D341Med (cell line): Measurements from ENCODE around the gene ABCD2.
"Not testable (repeated sequence)": the region's sequence is repeated elsewhere in the genome, so short reads cannot be mapped to it uniquely, and the experiment has no call there.

Source experiments
- DNase-seq: peaks from one replicate; pipeline ENCODE4 v3.0.0; 2012; ENCODE audit warnings: low spot score

The ABCD2 gene

GRCh38 chr12:39611818-39612217 is 7.8 kb downstream of the ABCD2 start:
- DNase-seq = no peak

- DNase-seq = no peak
These were observed 9.1 kb downstream of the ABCD2 start for GRCh38 chr12:39610436-39611025.

DNA sequence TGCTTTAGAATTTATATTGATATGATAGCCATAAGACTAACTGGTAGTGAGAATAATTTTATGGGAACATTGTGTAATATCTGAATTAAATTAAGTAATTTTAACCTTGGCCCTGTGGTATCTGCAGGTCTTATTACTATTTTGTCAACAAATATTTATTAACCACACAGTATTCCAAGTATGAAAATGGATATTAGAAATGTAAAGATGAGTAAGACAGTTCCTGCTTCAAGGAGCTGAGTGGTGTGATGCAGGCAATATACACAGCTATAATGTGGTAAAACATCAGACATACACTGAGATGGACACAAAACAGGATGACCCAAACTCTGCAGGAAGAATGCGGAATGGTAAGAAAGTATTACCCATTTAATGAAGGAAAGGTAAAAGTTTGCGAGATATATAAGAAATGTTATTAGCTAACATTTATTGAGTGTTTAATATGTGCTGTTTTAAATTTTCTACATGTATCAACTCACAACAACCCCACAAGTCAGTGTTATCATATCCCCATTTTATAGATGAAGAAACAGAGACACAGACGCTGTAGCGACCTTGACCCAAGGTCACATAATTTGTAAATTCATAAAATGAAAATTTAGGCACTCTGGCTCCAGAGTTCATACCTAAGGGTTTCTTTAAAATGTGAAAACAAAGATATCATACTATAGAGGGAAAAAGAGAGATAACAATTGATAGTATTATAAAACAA is 12.7 kb downstream of the ABCD2 start:
- no peak for DNase-seq

DNA sequence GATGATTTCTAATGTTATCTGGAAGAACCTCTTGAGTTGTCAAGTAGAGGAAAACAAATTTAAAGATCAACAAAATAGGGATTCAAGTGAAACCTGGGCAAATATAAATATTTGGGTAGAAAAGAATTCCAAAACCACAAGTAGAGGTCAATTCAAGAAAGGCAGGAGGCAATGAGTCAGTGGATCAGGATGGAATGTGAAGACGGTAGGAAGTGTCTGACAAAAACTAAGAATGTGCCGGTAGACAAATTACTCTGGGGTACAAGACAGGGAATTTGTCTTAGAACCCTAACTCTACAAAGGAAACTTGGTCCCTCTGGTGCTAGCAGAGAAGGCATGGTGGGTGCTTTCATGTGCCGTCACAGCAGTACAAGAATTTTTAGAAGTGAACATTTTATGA is 13.6 kb downstream of the ABCD2 start:
- DNase-seq = no peak

GRCh38 chr12:39605501-39605900 is 14.1 kb downstream of the ABCD2 start:
- DNase-seq = no peak

DNA sequence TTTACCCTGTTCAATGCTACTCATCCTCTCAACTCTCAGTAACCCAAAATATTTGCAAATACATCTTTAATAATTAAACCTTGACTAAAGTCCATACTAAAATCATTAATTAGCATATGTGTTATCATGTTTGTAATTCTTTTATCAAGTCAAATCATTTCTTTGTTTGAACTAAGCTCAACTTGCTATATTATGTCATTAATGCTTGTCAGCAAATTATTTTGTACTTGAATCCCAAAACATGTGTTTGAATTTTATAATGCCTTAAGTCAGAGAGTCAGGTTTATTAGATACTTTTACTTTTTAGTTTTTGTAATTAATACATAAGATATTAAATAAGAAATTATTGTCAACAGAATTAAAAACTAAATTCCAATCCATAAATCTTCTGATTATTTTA is 16.5 kb downstream of the ABCD2 start:
- DNase-seq = no peak

- not testable (repeated sequence) for DNase-seq
These were observed 17.7 kb downstream of the ABCD2 start for GRCh38 chr12:39601951-39602350.

DNA sequence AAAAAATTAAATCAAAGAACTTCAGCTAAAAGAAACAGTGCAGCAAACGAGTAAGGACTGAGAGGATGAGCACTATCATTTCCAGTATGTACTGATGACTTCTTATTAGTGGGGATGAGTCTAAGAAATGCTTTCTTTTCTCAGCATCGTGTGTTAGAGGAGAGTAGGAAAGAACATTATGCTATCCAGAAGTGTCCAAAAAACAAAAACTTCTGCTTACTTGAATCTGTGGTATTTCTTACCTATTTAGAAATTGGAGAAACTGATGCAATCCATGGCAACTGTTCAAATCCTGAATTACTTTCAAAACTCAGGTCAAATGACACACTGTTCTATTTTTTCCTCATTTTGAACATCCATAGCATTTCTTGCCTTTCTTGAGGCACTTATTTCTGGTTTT is 23.7 kb downstream of the ABCD2 start:
- no peak for DNase-seq

DNA sequence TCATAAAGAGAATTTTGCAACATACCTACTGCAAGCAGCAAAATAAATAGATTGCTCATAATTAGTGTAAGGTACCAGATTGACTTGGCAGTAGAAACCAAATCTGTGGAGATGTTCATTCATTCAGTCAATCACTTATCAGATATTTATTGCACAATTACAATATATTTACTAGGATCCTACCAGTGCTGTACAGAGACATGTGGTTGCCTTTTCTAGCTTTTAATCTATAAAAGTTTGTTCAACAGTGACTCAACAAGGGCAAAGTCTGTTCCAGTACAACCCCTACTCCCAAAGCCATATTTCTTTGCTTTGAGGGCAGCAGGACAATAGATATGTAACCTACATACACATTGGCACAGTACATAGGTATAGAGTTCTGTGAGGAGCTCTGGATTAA is 27.3 kb downstream of the ABCD2 start:
- DNase-seq = no peak

DNA sequence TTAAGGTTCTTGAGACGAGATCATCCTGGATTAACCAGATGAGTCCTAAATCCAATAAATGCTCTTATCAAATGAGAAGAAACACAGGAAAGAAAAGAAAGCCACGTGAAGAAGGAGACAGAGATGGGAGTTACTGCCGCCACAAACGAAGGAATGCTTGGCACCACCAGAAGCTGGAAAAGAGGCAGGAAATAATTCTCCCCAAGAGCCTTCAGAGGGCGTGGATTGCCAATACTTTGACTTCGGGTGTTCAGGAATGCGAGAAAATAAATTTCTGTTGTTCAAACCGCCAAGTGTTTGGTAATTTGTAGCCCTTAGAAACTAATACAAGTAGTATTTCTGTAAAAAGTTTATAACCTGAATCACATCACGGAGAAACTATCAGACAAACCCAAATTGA is 31.3 kb downstream of the ABCD2 start:
- DNase-seq = peak; percentile 49

- DNase-seq = peak; percentile 20
These were observed 32.4 kb downstream of the ABCD2 start for GRCh38 chr12:39587225-39587624.

DNA sequence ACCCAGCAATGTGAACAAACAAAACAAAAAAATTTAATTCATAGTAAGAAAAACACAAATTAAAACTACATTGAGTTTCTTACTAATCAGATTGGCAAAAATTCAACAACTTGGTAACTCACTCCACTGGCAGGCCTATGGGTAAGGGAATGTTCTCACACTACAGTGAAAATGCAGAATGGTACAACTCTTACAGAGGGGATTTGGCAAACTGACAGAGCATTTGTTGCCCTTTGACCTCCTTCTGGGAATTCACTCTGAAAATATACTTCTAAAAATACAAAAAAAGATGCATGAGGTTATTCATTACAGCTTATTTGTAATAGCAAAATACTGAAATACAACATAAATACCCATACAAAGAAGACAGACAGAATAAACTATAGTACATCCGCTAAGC is 32.8 kb downstream of the ABCD2 start:
- DNase-seq = no peak

DNA sequence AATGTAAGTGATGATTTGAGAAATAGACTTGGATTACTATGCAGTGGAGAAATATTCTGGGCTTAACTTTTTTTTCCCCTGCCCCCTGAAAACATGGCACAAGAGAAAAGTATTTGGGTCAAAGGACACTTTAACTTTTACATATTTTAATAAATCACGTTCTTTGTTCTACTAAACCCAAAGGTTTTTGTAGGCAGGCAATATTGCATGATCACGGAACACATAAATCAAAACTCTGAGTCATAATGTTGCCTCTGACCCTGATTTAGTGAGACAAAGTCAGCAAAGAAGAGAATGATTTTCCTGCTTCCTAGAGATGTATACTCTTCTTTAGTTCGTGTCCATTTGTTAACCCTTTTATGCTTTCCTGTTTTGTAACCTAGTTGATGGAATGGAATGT is 38.0 kb downstream of the ABCD2 start:
- no peak for DNase-seq

GRCh38 chr12:39575498-39575875 is 44.1 kb downstream of the ABCD2 start:
- DNase-seq = no peak

GRCh38 chr12:39574785-39575497 is 44.7 kb downstream of the ABCD2 start:
- no peak for DNase-seq

DNA sequence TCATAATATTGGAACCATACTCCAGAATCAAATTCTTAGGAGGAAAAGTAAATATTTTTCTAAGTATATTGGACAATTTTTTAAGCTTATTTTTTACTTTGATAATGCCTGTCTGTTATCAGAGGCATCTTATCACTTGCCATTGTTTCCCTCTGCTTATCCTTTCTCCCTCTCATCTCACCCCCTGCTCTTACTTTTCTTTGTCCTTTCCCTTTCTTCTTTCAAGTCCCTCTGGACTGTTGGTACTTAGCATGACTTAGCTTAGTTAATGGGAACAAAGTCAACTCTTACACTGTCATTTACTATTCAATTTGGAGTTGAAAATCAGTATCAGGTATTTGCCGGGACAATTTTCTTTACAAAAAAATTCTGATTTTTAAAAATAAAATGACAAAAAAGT is 45.2 kb downstream of the ABCD2 start:
- no peak for DNase-seq

DNA sequence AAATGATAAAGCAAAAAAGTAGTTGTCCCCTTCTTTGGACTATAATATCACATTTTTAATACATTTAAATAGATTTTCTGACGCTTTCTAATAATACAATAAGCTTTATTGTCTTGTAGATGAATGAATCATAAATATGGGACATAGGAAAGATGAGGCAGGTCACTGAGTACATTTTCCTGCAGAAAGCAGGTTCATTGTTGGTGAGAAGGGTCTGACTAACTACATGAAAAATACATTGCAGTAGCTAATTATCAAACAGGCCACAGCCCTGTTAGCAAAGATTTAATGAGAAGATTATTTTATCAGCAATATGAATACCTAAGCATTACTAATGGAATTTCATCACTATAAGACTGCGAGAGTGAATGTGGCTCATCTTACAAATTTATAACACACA is 45.6 kb downstream of the ABCD2 start:
- DNase-seq = no peak

GRCh38 chr12:39572551-39572950 is 47.1 kb downstream of the ABCD2 start:
- DNase-seq = no peak

GRCh38 chr12:39571351-39571750 is 48.3 kb downstream of the ABCD2 start:
- no peak for DNase-seq

GRCh38 chr12:39553476-39553875 is 66.1 kb downstream of the ABCD2 start:
- no peak for DNase-seq

GRCh38 chr12:39544211-39544610 is 75.4 kb downstream of the ABCD2 start:
- not testable (repeated sequence) for DNase-seq

DNA sequence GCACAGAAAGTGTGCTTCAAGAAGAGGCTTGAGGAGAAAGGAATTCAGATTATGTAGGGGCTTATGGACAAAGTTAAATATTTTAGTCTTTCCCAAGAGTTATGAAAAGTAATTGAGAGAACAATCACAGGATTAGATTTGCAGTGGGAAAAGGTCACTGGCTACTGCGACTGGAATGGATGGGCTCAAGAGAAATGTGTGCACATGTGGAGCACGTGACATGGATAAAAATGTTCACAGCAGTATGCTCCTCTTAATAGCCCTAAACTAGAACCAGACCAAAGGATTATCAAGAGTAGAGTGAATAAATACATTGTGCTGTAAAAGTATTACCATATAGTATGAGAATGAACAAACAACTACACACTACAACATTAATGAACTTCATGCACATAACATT is 78.1 kb downstream of the ABCD2 start:
- DNase-seq = no peak

DNA sequence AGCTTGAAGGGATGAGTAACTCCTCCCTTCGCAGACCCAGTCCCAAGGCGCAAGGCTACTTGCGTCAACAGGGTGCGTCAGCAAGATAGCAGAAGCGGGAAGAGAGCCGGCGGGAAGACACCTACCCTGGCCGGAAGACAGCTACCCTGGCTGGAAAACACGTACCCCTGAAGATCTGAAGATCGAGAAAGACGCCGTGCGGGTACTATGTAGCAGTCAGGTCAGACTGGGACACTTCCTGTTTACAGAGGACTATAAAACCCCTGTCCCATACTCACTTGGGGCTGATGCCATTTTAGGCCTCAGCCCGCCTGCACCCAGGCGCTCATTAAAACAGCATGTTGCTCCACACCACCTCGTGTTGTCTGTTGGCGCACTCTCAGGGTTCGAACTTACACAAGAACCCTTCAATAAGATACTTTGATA is 80.9 kb downstream of the ABCD2 start:
- DNase-seq = no peak

DNA sequence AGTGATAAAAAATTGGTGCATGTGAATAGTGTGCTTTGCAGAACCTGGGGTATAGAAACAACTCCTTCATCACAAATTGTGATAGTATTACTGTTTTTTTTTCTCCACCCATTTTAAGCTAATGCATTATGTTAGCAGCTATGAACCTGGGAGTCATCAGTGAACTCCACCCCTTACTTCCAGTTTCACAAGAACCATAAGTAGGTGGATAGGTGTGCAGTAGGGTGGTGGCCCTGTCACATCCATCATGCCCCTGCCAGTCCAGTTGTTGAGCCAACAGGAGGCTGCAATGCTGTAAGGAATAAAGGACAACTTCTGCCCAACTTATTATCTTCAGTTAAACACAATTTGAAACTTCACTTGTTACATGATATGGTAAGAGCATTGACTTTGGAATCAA is 85.7 kb downstream of the ABCD2 start:
- no peak for DNase-seq
